GM19397 (cell line): Measurements from ENCODE around the gene SORCS1.

ENCODE experiments used
- ATAC-seq: cut with Tn5 transposase; IDR thresholded peaks from one replicate; pipeline ENCODE4 v1.9.1; 2021; ENCODE audit warnings: mild to moderate bottlenecking, moderate library complexity; ENCODE audit not compliant: unreplicated experiment

Gene SORCS1

GRCh38 chr10:106618646-106619045 lies 545.9 kb downstream of the SORCS1 start:
- no peak for ATAC-seq

DNA sequence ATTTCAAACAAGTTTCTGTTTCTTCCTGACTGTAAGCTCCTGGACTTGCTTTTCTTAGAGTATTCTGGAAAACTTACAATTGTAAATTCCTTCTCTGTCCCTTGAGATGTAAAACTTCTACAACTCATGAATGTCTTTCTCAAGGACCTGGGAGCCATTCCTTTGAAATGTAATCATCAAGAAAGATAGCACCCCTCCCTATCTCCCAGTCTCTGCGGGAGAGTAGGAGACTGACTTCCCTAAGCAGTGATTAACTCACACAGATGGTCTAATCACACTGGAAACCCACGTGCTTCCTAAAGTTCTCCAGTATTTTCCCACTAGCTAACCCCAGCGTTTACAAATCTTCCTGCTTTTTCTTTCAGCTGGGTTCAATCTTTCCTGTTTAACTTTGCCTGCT lies 549.4 kb downstream of the SORCS1 start:
- no peak for ATAC-seq

DNA sequence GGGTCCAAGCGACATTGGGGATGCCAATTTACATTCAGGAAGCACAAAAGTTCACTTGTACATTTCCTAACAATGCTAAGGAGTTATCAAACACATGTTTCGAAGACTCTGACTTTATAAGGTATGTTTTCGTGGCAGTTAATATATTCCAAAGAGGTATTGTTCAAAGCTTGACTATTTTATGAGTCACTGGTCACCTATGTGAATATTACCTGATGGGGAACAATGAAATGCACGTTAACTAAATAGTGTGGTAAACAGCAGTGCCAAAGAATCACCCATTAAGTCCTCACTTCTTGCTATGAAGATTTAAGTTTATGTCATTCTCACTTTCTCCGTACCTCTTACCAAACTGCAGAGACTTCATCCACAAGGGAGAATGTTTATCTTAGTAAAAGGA lies 550.2 kb downstream of the SORCS1 start:
- no peak for ATAC-seq

DNA sequence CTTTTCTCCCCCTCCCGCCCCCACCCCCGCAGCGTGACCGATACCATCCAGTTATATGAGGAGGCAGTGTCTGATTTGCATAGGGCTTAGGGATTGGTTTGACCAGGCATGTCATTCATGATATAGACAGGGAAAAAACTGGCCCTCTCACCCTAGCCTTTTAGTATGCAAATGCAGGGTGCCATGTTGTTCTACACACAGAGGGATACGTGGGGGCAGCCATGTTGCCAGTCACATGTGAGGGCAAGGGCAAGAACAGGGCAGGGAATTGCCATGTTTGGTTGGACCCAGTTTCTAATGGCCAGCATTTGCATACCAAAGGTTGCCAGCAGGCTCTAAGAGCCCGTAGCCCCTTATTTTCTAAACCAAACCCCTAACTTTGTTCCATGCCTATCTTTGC lies 552.1 kb downstream of the SORCS1 start:
- no peak for ATAC-seq

DNA sequence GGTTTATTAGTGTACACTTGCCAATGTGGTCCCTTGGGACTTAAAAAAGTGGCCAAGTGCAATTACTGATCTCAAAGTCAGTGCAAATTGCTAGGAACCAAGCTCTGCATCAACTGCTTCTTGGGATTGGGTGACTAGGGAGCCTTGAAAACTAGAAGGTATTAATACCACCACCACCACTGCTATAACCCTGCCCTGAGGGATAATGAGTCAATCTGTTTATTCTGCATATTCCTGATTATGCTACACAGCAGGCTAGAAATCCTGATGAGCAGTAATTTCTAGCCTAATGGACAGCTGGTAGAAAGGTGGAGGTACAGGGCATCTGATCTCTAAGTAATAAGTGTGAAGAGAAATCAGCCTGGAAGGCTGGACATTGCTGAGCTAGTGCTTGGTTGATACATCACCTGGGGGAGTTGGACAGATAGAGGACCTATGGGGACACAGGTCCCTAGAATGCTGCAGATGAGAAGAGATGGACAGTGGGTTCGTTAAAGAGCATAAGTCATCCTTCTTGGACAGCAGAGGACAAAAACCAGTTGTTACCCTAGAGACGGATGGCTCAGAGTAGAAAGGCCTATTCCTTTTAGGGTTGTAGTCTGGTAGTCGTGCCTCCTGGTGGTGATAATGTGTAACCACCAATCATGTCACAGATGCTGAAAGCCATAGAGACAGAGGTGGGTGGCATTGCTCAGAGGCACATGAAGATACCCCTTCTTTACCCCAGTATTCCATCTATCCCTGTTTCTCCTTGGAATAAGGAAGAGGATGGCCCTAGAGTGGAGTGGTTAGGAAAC lies 554.8 kb downstream of the SORCS1 start:
- ATAC-seq, result peak; percentile 52

DNA sequence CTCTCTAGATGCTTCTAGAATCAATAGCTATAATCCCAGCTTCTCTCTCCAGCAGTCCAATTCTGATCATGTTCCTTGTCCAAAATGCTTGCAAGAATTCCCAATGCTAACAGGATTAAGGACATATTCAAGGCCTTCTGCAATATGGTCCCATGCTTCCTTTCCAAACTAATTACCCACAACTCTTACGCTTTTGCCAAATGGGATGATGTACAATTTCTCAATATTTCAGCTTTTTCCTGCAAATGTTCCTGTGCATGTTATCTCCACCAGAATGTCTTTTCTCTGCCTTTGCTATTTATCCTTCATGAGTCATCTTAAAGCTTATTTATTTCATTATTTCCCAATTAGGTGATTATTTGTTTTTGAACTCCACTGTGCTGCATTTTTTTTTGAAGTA lies 556.4 kb downstream of the SORCS1 start:
- no peak for ATAC-seq

DNA sequence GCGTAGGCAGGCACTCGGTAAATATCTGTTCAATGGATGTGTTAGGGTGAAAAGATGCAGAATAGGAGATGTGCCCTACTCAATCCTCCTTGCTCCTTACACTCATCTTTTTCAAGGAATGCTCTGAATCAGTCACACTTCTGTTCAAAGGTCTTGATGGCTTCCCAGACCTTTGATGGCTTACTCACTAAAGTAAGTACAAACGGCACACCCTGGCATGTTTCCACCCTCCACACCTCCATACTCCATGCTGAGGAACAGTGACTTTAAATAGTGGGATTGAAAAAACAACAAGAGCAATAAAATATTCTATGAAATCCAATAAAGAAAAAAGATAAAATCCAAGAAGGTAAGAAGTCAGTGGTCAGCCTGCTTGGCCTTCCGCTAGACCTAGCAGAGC lies 569.2 kb downstream of the SORCS1 start:
- ATAC-seq, result no peak

DNA sequence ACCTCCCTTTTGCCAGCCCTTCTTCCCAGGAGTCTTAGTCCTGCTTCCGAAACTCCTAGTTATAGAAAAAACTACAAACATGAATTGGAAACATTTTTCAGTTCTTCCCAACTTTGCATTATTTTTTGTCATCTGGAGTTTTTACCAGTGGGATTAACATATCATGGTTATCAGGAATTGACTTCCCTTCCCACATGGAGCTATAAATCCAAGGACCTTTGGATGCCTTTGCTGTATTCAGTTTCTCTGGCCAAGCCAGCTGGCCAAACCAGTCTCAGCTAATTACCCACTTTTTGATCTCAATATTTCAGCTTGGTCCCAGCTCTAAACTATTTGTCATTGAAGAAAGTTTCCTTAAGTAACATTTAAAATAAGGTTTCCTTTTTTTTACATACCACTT lies 570.6 kb downstream of the SORCS1 start:
- no peak for ATAC-seq

DNA sequence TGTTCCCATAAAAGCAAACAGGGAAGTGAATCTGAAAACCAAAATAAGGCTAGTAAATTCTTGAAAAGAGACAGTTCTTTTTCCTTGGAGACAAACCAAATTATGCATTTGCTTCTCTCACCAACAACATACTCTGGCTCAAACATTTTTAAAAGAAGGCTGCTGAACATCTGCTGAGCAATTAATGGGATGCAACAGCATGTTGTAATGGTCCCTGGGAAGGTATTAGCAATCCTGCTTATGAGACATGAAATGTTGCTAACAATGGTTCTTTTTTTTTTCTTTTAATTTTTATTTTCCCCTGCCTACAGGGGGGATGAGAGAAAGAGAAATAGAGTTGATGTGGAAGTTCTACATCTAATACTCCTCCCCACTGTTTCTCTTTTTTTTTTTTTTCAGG lies 572.1 kb downstream of the SORCS1 start:
- no peak for ATAC-seq

DNA sequence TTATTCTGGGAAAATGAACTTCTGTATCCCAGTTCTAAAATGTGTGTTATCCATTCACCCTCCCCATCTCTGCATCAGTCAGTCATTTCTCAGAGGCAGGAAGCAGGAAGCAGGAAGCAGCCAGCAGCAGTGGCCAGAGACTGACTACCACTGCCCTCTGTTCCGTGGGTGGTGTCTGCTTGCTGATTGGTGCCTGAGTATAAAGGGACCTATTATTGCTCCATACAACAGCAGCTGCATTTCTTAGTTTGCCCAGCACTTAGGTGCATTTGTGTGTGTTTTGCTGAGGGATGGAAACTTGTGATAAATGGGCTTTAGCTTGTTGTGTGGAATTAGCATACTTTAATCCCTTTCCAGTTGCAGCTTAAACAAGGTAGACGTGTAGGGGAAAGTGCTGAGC lies 582.2 kb downstream of the SORCS1 start:
- no peak for ATAC-seq

DNA sequence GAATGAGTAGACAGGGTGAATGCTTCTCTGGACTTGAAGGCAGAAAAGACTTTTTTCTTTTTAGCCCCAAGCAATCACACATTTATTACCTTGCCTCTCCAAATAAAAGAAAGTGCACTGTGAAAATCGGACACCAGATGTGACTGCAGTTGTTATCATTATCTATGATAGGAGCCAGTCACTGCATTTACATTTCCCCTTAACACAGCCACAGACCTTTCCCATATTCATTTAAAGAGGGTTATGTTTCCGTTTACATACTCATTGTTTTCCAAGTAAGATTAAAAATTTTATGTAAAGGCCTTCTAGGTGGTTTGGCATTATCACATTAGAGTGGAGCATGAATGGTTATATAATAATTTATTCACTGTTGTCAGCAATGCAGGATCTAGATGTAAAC lies 586.8 kb downstream of the SORCS1 start:
- no peak for ATAC-seq

GRCh38 chr10:106577266-106577665 lies 587.2 kb downstream of the SORCS1 start:
- no peak for ATAC-seq

DNA sequence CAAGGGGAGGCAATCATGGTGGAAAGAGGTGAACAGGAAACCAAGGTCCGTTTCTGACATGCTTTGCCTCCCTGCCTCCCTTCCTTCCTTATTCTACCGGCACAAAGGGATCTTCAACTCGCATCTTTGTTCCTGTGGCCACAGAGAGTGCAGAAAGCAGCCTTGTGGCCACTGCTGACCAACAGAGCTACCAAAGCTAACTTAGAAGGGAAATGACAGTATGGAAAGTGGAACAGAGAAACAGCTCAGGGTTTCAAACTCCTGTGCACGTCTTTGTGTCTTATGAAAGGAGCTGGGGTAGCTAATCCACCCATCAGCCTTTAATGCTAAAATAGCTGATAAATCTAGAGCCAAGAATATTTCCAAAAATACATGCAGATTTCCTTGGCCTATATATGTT lies 588.0 kb downstream of the SORCS1 start:
- ATAC-seq, result no peak

- ATAC-seq, result no peak
Measured at GRCh38 chr10:106573106-106573505, 591.4 kb downstream of the SORCS1 start.

DNA sequence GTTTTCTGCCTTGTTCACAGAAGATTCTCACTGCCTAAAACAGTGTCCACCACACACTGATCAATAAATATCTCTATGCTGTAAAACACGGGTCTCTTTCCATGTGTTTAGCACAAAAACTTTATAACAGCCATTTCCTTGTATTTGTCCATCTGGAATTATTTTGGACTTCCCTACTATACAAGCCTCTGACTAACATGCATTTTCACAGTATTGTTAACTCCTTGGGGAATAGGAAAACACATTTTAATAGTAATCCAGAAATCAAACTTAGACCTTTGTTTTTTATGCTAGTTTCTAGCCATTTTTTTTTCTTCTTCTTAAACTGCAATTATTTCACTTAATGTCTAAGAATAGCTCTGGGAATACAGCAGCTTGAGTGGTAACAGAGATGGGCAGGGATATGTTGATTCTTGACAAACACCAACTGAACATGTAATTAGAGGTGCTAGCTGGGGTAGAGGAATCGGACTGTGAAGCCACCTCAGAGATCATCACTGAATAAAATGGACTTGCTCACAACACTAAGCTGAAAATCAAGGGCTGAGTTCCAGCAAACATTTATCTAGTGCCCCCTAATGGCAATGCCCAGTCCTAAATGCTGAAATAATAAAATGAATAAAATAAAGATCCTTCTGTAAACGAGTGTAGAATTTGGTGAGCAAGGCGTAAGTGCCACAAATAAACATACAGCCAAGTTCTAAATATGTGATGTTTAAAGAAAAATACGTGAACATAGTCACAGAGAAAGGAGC lies 593.1 kb downstream of the SORCS1 start:
- ATAC-seq, result no peak

DNA sequence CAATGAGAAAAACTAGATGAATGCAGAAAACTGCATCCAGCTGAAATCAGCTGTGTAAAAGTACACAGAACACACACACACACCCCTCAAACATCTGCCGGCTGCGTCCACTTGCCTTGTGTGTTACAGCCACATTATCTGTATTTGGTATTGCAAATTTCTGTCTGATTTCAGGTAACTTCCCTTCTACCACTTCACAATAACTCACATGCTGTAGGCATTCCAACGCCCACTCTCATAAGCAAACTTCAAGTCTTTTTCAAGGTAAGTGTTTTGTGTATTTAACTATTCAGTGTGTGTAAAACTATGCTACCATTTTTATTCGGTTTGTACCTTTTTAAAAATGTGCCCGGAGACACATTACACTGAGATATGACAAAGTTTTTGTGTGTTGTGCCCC lies 594.2 kb downstream of the SORCS1 start:
- no peak for ATAC-seq

DNA sequence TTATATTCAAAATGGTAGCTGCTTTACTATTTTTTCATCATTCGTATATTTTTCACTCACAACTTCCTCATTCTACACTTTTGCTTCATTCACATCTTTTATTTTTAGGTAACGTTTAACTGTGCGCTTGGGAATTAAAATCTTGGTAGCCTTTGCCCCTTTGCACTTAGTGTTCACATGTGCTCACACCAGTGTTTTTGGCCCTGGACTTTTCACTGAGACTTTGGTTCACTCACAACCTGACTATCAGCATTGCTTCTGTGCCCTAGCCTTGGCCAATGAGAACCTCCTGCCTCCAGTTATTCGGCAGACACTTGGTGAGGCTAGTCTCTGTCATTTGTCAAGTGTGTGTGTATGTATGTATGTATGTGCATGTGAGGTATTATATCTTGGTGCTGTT lies 596.9 kb downstream of the SORCS1 start:
- ATAC-seq, result no peak

DNA sequence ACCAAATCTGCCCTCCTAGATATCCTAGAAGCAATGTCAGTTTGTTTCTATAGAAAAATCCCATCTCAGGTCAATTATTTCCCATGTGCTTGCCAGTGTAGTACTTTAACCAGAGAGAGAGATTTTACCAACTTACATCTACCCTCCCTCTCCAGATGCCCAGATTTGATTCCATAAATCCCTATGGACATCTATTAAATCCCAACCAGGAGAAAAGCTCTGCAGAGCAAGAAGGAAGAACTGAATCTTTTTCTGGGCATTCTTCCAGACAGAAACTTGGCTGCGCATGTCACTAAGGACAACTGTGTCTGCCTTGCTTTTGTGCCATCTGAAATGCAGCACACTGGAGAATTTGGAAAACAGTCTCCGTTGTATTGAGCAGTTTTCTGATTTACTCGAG lies 597.6 kb downstream of the SORCS1 start:
- ATAC-seq, result no peak

DNA sequence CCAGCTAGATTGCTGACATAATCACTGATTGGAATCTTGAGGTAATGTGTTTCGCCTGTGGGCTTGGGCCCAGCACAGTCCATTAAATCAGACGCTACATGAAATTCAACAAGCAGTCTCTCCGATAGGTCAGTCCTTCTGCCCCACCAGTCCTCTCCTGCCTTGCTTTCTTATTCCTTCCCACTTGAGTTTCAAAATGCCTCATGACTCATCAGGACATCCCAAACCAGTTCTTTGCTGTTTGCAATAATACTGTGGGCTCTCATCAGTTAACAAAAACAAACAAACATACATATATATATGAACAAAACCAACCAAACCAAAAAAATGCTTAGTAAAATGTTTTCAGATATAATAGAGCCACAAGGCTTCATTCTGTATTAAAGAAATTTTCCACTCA lies 599.0 kb downstream of the SORCS1 start:
- ATAC-seq, result no peak

GRCh38 chr10:106563384-106563783 lies 601.1 kb downstream of the SORCS1 start:
- no peak for ATAC-seq

- ATAC-seq, result no peak
Measured at GRCh38 chr10:106560925-106561640, 603.4 kb downstream of the SORCS1 start.

- ATAC-seq, result no peak
Measured at GRCh38 chr10:106559442-106559841, 605.1 kb downstream of the SORCS1 start.
